Esophagus muscularis mucosa (tissue), 4 donors: ENCODE results near the gene STK32B.

Source experiments
- CTCF ChIP-seq, 3 experiments: fragments of 200-600 bp in 2 of 3; fragments of 450-650 bp in 1 of 3; sonication (generic) in 2 of 3; IDR thresholded peaks; one replicate each; pipeline ENCODE4 v1.5.1; 2017 to 2019; ENCODE audit warnings: antibody characterized with exemption in 3 of 3, mild to moderate bottlenecking in 2 of 3, moderate library complexity in 1 of 3
- EP300 ChIP-seq: sonication (generic); formaldehyde crosslinking; IDR thresholded peaks from one replicate; pipeline ENCODE4 v1.6.1; 2017; ENCODE audit warnings: antibody characterized with exemption
- POLR2A ChIP-seq: fragments of 450-650 bp; IDR thresholded peaks from one replicate; pipeline ENCODE4 v1.6.1; 2017; ENCODE audit warnings: antibody characterized with exemption, moderate library complexity, mild to moderate bottlenecking, low read depth

- TF ChIP-seq POLR2A, result no peak
- no peak for TF ChIP-seq CTCF (IDR thresholded peaks at IDR 0.05)
- TF ChIP-seq EP300, result no peak
These were observed 161.9 kb downstream of the STK32B start for GRCh38 chr4:5213087-5213595.
